ENCODE measurements around the gene UNC5A.

DNA sequence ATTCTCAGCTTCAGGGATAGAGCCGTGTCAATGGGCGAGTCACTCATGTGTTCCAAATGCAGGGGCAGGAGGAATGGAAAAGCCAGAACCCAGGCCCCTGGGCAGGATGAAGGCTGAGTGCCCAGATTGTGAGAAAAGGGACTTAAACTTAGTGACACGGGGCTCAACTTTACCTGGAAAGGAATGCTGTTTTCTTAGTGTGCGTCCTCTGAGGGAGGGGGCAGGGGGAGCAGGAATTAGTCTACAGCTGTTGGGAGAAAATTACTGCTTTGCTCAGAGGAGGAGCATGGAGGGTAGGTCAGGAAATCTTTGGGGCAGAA lies 74.2 kb downstream of the UNC5A start:
- TF ChIP-seq CTCF (IDR thresholded peaks at IDR 0.05) (no peak), POLR2A (IDR thresholded peaks at IDR 0.05) (no peak), EP300 (IDR thresholded peaks at IDR 0.05) (no peak)
